Neuronal stem cell (in vitro differentiated cells): ENCODE data around the gene FCHO1.

Experiments
- DNase-seq: peaks from one replicate; pipeline ENCODE4 v3.0.0-alpha.2; 2013; ENCODE audit warnings: low spot score
- H2AFZ ChIP-seq: one replicate; pipeline ENCODE4 v1.6.1; 2013; ENCODE audit warnings: mild to moderate bottlenecking, low read length, inconsistent platforms
- H2AK5ac ChIP-seq: 2 replicates; pipeline ENCODE4 v1.6.1; 2013; ENCODE audit warnings: low read depth, mild to moderate bottlenecking, inconsistent platforms, low read length, moderate library complexity, mixed read lengths
- H2BK120ac ChIP-seq: 2 replicates; pipeline ENCODE4 v1.6.1; 2013; ENCODE audit warnings: low read depth, mild to moderate bottlenecking, inconsistent platforms, low read length, moderate library complexity, mixed read lengths
- H2BK12ac ChIP-seq: one replicate; pipeline ENCODE4 v1.6.1; 2013; ENCODE audit warnings: low read length, inconsistent platforms
- H2BK15ac ChIP-seq: 2 replicates; pipeline ENCODE4 v1.6.1; 2013; ENCODE audit warnings: mild to moderate bottlenecking, low read length, inconsistent platforms, mixed read lengths
- H2BK5ac ChIP-seq: one replicate; pipeline ENCODE4 v1.6.1; 2013; ENCODE audit warnings: inconsistent platforms, mild to moderate bottlenecking, low read length, moderate library complexity
- H3K14ac ChIP-seq: one replicate; pipeline ENCODE4 v1.6.1; 2013; ENCODE audit warnings: low read length, inconsistent platforms
- H3K18ac ChIP-seq: 2 replicates; pipeline ENCODE4 v1.6.1; 2013; ENCODE audit warnings: low read length, inconsistent platforms
- H3K23ac ChIP-seq: 2 replicates; pipeline ENCODE4 v1.6.1; 2013; ENCODE audit warnings: low read depth, mild to moderate bottlenecking, mixed read lengths, low read length, inconsistent platforms; ENCODE audit not compliant: poor library complexity
- H3K27ac ChIP-seq: replicated peaks from 3 replicates; pipeline ENCODE4 v1.5.1; 2013; ENCODE audit warnings: low read length, inconsistent platforms
- H3K27me3 ChIP-seq, 3 experiments: 2 replicates each; pipeline ENCODE4 v1.6.1; 2013; ENCODE audit warnings: low read length in 3 of 3, mild to moderate bottlenecking in 2 of 3, inconsistent platforms in 1 of 3, low read depth in 1 of 3, mixed read lengths in 1 of 3, moderate library complexity in 1 of 3; ENCODE audit not compliant: control insufficient read depth in 3 of 3, insufficient read depth in 3 of 3
- H3K36me3 ChIP-seq, 2 donors: replicated peaks in 1 of 2; 2 replicates each; pipeline ENCODE4 v1.6.1; 2013; ENCODE audit warnings: low read length in 2 of 2; ENCODE audit not compliant: control insufficient read depth in 2 of 2, insufficient read depth in 2 of 2
- H3K4ac ChIP-seq: 2 replicates; pipeline ENCODE4 v1.6.1; 2013; ENCODE audit warnings: inconsistent platforms, mild to moderate bottlenecking, low read length, moderate library complexity
- H3K4me1 ChIP-seq, 2 donors: 1 replicate in 1 of 2; 2 replicates in 1 of 2; pipeline ENCODE4 v1.6.1; 2013; ENCODE audit warnings: low read length in 2 of 2, low read depth in 1 of 2; ENCODE audit not compliant: control insufficient read depth in 2 of 2, insufficient read depth in 1 of 2
- H3K4me2 ChIP-seq: one replicate; pipeline ENCODE4 v1.6.1; 2013; ENCODE audit warnings: mild to moderate bottlenecking, low read length, inconsistent platforms; ENCODE audit not compliant: insufficient read depth, poor library complexity, severe bottlenecking
- H3K4me3 ChIP-seq, 2 donors: 2 replicates each; pipeline ENCODE4 v1.5.1; 2013; ENCODE audit warnings: low read length in 2 of 2, mild to moderate bottlenecking in 2 of 2, inconsistent platforms in 1 of 2, moderate library complexity in 1 of 2
- H3K79me1 ChIP-seq: one replicate; pipeline ENCODE4 v1.6.1; 2013; ENCODE audit warnings: low read depth, mild to moderate bottlenecking, inconsistent platforms, low read length, moderate library complexity
- H3K9ac ChIP-seq: one replicate; pipeline ENCODE4 v1.6.1; 2013; ENCODE audit warnings: mild to moderate bottlenecking, low read depth, low read length, inconsistent platforms; ENCODE audit not compliant: poor library complexity
- H3K9me3 ChIP-seq, 2 donors: replicated peaks in 1 of 2; 2 replicates each; pipeline versions ENCODE3 to v1.6.1; 2013; ENCODE audit warnings: low read length in 2 of 2, mild to moderate bottlenecking in 2 of 2, inconsistent platforms in 1 of 2, low read depth in 1 of 2, mixed read lengths in 1 of 2, moderate library complexity in 1 of 2; ENCODE audit not compliant: control insufficient read depth in 2 of 2, insufficient read depth in 1 of 2
- H4K8ac ChIP-seq: one replicate; pipeline ENCODE4 v1.6.1; 2013; ENCODE audit warnings: low read depth, mild to moderate bottlenecking, inconsistent platforms, low read length, moderate library complexity
- H4K91ac ChIP-seq: one replicate; pipeline ENCODE4 v1.6.1; 2013; ENCODE audit warnings: low read length, low read depth, mild to moderate bottlenecking, inconsistent platforms; ENCODE audit not compliant: poor library complexity
- WGBS, 2 donors: extraction: QIAGEN DNeasy Blood & Tissue Kit; methylation state at CpG; one replicate each; pipeline ENCODE4 v1.1.7; 2013; ENCODE audit warnings: missing lambda C conversion rate in 2 of 2, mixed read lengths in 1 of 2; ENCODE audit not compliant: insufficient read length in 2 of 2, insufficient replicate concordance in 1 of 2; ENCODE audit errors: extremely low coverage in 2 of 2; 5-methylcytosine and 5-hydroxymethylcytosine counted together

FCHO1 gene

GRCh38 chr19:17716309-17716929 lies 34.9 kb upstream of the FCHO1 start:
- no peak overlapping the region for H3K4me2 ChIP-seq
- no peak overlapping the region for H2BK12ac ChIP-seq
- no peak overlapping the region for H2BK15ac ChIP-seq
- no peak for DNase-seq
- peaks cover 18% of the 10 kb centered on the region for H3K79me1 ChIP-seq
- peaks cover 13 to 14% of the 10 kb centered on the region in 2 donors for H3K4me1 ChIP-seq
- H3K23ac ChIP-seq, result no peak overlapping the region
- H2AFZ ChIP-seq, result no peak overlapping the region
- H2BK5ac ChIP-seq, result no peak overlapping the region
- H3K14ac ChIP-seq, result no peak overlapping the region
- peaks cover 0 to 8% of the 10 kb centered on the region in 2 donors for H3K36me3 ChIP-seq
- no peaks in the 10 kb centered on the region for H3K9me3 ChIP-seq
- no peak overlapping the region for H4K91ac ChIP-seq
- H3K9ac ChIP-seq, result no peak overlapping the region
- no peak overlapping the region for H2AK5ac ChIP-seq
- H2BK120ac ChIP-seq, result no peak overlapping the region
- no peak overlapping the region for H3K4me3 ChIP-seq
- H4K8ac ChIP-seq, result no peak overlapping the region
- no peak overlapping the region for H3K18ac ChIP-seq
- no peak overlapping the region for H3K27ac ChIP-seq
- no peak overlapping the region for H3K4ac ChIP-seq
- peaks cover 0 to 2% (median 0%) of the 10 kb centered on the region in 3 experiments for H3K27me3 ChIP-seq
- WGBS, 2 donors, result no CpG with 5 or more reads among the region's 4 CpGs

GRCh38 chr19:17718550-17718946 lies 32.7 kb upstream of the FCHO1 start:
- H3K27ac ChIP-seq, result peak overlapping the region; percentile 54

GRCh38 chr19:17718947-17719711 lies 32.1 kb upstream of the FCHO1 start, which contains the start of gene MAP1S:
Gene MAP1S (plus strand): TSS chr19:17719480. CDS start chr19:17719503, 23 bp downstream.
- peak within 1 kb of the TSS; percentile 54 for H3K27ac ChIP-seq
- H3K36me3 ChIP-seq, result peaks cover 8 to 30% of the 10 kb centered on the region in 2 donors

More at GRCh38 chr19:17718550-17718946, 32.7 kb upstream of the FCHO1 start:
- H3K4ac ChIP-seq, result no peak overlapping the region
- peaks cover 0 to 2% (median 0%) of the 10 kb centered on the region in 3 experiments for H3K27me3 ChIP-seq
- no peak overlapping the region for H2BK12ac ChIP-seq
- no peak overlapping the region for H4K91ac ChIP-seq
- no peak for DNase-seq
- peaks cover 13 to 14% of the 10 kb centered on the region in 2 donors for H3K4me1 ChIP-seq
- peak overlapping the region; percentile 51 for H3K4me2 ChIP-seq
- no peak overlapping the region for H3K23ac ChIP-seq
- peak overlapping the region; percentile 82 for H3K18ac ChIP-seq
- H2BK5ac ChIP-seq, result no peak overlapping the region
- peak overlapping the region; percentile 87 for H2AFZ ChIP-seq
- H3K9ac ChIP-seq, result no peak overlapping the region
- no peak overlapping the region for H2BK120ac ChIP-seq
- peaks cover 27% of the 10 kb centered on the region for H3K79me1 ChIP-seq
- no CpG with 5 or more reads among the region's 4 CpGs for WGBS, 2 donors
- H4K8ac ChIP-seq, result no peak overlapping the region
- H3K14ac ChIP-seq, result no peak overlapping the region
- H3K9me3 ChIP-seq, result no peaks in the 10 kb centered on the region
- H2BK15ac ChIP-seq, result no peak overlapping the region
- H3K4me3 ChIP-seq, result peak overlapping the region; percentile 1 to 59
- H3K36me3 ChIP-seq, result peaks cover 4 to 25% of the 10 kb centered on the region in 2 donors
- H2AK5ac ChIP-seq, result peak overlapping the region; percentile 2

More at GRCh38 chr19:17718947-17719711, 32.1 kb upstream of the FCHO1 start, which contains the start of gene MAP1S:
- no CpG with 5 or more reads among the region's 53 CpGs for WGBS, 2 donors
- Histone ChIP-seq H2BK120ac (no peak within 1 kb of the TSS), H2BK12ac (no peak within 1 kb of the TSS), H3K4ac (peak within 1 kb of the TSS; percentile 26), H4K91ac (no peak within 1 kb of the TSS), H3K4me3 (peak within 1 kb of the TSS; percentile 59 to 94), H3K9me3 (no peaks in the 10 kb centered on the region), H2AFZ (peak within 1 kb of the TSS; percentile 87), H3K18ac (peak within 1 kb of the TSS; percentile 90), H2AK5ac (peak within 1 kb of the TSS; percentile 89), H3K14ac (peak within 1 kb of the TSS; percentile 8), H3K9ac (peak within 1 kb of the TSS; percentile 89), H3K23ac (peak within 1 kb of the TSS; percentile 89), H2BK15ac (peak within 1 kb of the TSS; percentile 75), H2BK5ac (peak within 1 kb of the TSS; percentile 82), H3K79me1 (peaks cover 27% of the 10 kb centered on the region), H4K8ac (no peak within 1 kb of the TSS), H3K27me3 (peaks cover 0 to 2% (median 0%) of the 10 kb centered on the region in 3 experiments), H3K4me2 (peak within 1 kb of the TSS; percentile 65), H3K4me1 (peaks cover 13 to 14% of the 10 kb centered on the region in 2 donors)
- peak; percentile 83 for DNase-seq
